Fibroblast of the aortic adventitia (primary cell): Measurements from ENCODE around the gene ING2. TPM values are rescaled to one million over a fixed set of nuclear protein-coding genes. Genes with fewer than 3 reads are reported as not detected.
A peak's percentile ranks its signal among the peaks of the same experiment; 100 is the strongest.
"Not testable (repeated sequence)": the region's sequence is repeated elsewhere in the genome, so short reads cannot be mapped to it uniquely, and the experiment has no call there.

Experiments
- DNase-seq: peaks from one replicate; pipeline ENCODE4 v3.0.0-alpha.2; 2010; ENCODE audit warnings: low read depth
- H3K4me3 ChIP-seq: 2 replicates; pipeline ENCODE4 v1.5.1; 2011; ENCODE audit warnings: low read depth, mild to moderate bottlenecking, control low read depth, low read length, moderate library complexity
- CTCF ChIP-seq: IDR thresholded peaks from 2 replicates; pipeline ENCODE4 v1.5.1; 2011; ENCODE audit warnings: mild to moderate bottlenecking, low read length, control low read depth, inconsistent platforms; ENCODE audit not compliant: insufficient read depth
- total RNA-seq: library from RNA; depleted of rRNA; stranded (reverse); fragments of >200 nt; gene quantifications from 2 replicates; pipeline ENCODE4 v1.2.3, GENCODE V29; 2012; ENCODE audit warnings: low replicate concordance

ING2 gene
- total RNA-seq, 1 donor = 14.8 TPM

GRCh38 chr4:183469285-183469684 is 35.6 kb upstream of the ING2 start:
- no peak overlapping the region for H3K4me3 ChIP-seq
- DNase-seq = no peak
- TF ChIP-seq CTCF = no peak

- no peak for TF ChIP-seq CTCF
- no peak overlapping the region for H3K4me3 ChIP-seq
- peak; percentile 18 for DNase-seq
Observed at GRCh38 chr4:183469936-183470335, 34.9 kb upstream of the ING2 start.

- no peak for TF ChIP-seq CTCF
- H3K4me3 ChIP-seq = no peak overlapping the region
- DNase-seq = no peak
Observed at GRCh38 chr4:183470821-183471220, 34.0 kb upstream of the ING2 start.

GRCh38 chr4:183471946-183472708 is 32.7 kb upstream of the ING2 start:
- peak; percentile 80 for TF ChIP-seq CTCF
- no peak overlapping the region for H3K4me3 ChIP-seq
- peak; percentile 82 for DNase-seq

- no peak for TF ChIP-seq CTCF
- no peak for DNase-seq
- no peak overlapping the region for H3K4me3 ChIP-seq
Observed at GRCh38 chr4:183478123-183478522, 26.7 kb upstream of the ING2 start.

- TF ChIP-seq CTCF = no peak
- peak; percentile 16 for DNase-seq
- H3K4me3 ChIP-seq = no peak overlapping the region
Observed at GRCh38 chr4:183478926-183479325, 25.9 kb upstream of the ING2 start.

GRCh38 chr4:183482515-183483095 is 22.3 kb upstream of the ING2 start:
- DNase-seq = not testable (repeated sequence)

More at GRCh38 chr4:183482515-183483095, 22.3 kb upstream of the ING2 start:
- H3K4me3 ChIP-seq = not testable (repeated sequence)
